VCaP (cell line): ENCODE measurements around the gene ITGB3.
A peak's percentile ranks its signal among the peaks of the same experiment; 100 is the strongest.

ENCODE experiments used
- H3K27ac ChIP-seq: fragments of 450-650 bp; 2 replicates; pipeline ENCODE4 v1.5.1; 2017
- TF ChIP-seq, protein P1 (sequence below): fragments of 450-650 bp; conservative IDR thresholded peaks from 2 replicates; pipeline ENCODE4 v1.5.1; 2017; ENCODE audit warnings: mild to moderate bottlenecking, moderate library complexity

ITGB3 gene

DNA sequence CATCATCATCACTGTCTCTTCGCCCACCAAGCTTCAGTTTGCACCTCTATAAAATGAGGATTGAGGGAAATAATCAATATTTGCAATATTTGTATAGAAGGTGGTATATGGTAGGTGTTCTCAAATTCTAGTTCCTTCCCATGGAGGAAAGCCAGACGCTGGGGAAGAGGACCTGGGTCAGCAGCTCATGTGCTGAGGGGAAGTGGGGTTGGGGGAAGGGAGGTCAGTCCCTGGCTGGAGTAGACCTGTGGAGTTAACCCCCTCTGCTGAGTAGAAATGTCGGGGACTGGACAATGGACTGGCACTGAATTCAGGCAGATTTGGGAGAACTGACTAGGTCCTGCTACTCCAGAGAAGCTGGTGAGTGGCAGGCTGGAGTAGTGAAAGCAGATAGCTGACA, 12.8 kb upstream of the ITGB3 start:
- peak overlapping the region; percentile 73 for H3K27ac ChIP-seq
- TF ChIP-seq, protein P1, sequence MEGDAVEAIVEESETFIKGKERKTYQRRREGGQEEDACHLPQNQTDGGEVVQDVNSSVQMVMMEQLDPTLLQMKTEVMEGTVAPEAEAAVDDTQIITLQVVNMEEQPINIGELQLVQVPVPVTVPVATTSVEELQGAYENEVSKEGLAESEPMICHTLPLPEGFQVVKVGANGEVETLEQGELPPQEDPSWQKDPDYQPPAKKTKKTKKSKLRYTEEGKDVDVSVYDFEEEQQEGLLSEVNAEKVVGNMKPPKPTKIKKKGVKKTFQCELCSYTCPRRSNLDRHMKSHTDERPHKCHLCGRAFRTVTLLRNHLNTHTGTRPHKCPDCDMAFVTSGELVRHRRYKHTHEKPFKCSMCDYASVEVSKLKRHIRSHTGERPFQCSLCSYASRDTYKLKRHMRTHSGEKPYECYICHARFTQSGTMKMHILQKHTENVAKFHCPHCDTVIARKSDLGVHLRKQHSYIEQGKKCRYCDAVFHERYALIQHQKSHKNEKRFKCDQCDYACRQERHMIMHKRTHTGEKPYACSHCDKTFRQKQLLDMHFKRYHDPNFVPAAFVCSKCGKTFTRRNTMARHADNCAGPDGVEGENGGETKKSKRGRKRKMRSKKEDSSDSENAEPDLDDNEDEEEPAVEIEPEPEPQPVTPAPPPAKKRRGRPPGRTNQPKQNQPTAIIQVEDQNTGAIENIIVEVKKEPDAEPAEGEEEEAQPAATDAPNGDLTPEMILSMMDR = no peak

DNA sequence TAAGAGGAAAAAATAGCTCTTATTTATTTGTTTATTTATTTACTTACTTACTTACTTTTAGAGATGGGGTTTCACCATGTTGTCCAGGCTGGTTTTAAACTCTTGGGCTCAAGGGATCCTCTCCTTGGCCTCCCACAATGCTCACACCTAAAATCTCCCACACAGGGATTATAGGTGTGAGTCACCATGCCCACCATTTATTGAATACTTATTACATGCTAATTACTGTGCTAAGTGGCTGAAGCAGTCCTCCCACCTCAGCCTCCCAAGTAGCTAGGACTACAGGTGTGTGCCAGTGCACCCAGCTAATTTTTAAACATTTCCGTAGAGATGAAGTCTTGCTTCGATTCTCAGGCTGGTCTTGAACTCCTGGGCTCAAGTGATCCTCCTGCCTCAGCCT, 11.0 kb upstream of the ITGB3 start:
- no peak overlapping the region for H3K27ac ChIP-seq
- TF ChIP-seq, protein P1 = no peak

DNA sequence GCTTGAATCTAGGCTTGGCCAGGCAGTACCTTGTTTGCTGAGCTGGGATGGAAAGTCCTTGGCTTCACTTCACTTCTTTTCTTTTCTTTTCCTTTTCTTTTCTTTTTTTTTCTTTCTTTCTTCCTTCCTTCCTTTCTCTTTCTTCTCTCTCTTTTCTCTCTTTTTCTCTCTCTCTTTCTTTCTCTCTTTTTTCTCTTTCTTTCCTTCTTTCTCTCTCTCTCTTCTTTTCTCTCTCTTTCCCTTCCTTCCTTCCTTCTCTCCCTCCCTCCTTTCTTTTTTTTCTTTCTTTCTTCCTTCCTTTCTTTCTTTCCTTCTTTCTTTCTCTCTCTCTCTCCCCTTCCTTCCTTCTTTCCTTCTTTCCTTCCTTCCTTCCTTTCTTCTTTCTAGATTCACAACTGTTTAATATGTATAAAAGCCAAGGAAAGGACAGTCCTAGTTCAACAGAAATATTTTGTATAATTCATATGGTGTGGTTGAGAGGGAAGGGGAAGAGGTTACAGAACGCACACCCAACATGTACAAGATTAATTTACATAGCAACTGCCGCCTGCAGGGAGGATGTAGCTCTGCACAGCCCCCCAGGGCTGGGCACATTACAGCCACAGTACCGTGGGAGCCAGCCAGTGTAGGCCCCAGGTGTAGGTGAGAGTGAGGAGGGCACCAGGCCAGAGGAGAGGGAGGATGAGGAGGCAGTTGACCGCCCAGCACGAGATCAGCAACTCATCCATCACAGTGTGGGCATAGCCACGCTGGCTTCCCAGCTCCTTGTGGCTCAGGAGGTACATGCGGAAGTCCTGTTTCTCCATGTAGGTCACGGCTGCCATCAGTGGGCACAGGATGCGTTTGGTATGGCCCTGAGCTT, 9.7 kb upstream of the ITGB3 start:
- TF ChIP-seq, protein P1 = no peak
- H3K27ac ChIP-seq = no peak overlapping the region

DNA sequence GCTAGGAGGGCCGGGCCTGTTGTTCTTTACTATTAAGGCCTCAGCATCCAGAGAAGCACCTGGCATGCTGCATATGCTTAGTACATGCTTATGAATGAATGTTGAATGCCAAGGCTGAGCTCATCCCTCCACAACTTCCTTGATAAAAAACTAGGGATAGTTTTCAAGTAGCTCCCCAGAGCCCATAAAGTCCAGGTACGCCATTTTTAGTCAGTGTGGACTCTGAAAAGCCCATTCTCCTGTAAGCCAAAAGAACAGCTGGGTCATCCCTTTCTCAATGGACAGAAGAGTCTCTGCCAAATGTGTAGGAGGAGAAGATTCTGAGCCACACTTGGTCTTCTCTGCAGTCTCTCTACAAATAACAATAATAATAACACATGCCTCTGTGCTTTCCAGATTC, 8.9 kb upstream of the ITGB3 start:
- peak overlapping the region; percentile 58; the same call in 1 of the 2 replicates for H3K27ac ChIP-seq
- TF ChIP-seq, protein P1 = no peak

DNA sequence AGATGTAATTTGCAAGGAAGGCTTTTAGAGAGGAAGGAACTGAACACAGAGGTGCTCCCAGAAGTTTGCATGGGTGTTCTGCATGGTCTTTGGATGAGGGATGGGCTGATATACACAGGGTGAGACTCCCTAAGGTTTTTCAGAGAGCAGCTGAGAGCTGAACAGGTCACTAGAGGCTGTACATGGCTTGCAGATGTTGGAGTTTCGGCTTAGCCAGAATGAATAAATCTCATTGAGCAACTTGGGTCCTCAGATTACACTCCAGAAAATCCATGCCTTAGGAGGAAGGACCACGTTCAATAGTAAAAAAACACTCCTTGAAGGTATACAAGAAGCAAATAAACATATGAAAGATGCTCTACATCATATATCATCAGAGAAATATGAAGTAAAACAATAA, 7.5 kb upstream of the ITGB3 start:
- peak overlapping the region; percentile 58 for H3K27ac ChIP-seq
- TF ChIP-seq, protein P1 = no peak

DNA sequence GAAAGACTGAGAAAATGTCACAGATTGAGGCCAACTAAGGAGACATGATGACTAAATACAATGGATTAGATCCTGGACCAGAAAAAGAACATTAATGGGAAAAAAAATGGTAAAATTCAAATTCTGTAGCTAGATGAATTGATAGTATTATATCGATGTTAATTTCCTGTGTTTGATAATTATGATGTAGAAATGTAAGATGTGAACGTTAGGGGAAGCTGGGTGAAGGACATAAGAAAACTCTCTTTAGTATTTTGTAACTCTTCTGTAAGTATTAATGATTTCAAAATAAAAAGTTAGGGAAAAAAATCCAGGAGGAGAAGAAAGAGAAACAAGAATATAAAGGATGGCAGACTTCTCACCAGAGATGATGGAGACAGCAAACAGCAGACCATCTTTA, 2.8 kb upstream of the ITGB3 start:
- no peak overlapping the region for H3K27ac ChIP-seq
- TF ChIP-seq, protein P1 = no peak

DNA sequence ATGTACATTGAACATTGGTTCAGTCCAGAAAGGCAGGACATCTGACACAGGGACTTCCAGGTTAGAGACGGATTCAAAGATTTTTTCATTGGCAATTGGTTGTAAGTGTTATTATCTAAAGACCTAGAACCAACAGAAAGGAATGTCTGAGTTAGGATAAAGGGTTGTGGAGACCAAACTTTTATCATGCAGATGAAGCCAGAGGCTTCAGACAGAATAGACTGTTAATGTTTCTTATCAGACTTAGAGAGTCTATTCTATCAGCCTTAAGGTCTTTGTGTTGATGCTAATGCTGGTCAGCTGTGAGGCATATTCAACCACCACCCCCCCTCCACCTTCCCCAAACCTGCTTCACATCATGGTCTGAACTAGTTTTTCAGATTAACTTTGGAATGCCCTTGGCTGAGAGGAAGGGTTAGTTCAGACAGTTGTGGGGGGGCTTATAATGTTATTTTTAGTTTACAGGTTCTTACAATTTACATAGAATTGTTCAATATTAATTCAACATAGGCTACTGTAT, 2.1 kb upstream of the ITGB3 start:
- no peak overlapping the region for H3K27ac ChIP-seq
- TF ChIP-seq, protein P1 = no peak
